ENCODE data around the gene LIPC.

LIPC gene
- total RNA-seq = 0.24 to 0.49 reads per million in 2 donors

- no peak for DNase-seq
These were observed at the start of gene LIPC for GRCh38 chr15:58431221-58432149. TSS of gene LIPC (plus strand) at chr15:58431991. CDS start at chr15:58432033, 42 bp downstream.

- no peak for DNase-seq
These were observed 47.9 kb upstream of the LIPC start for GRCh38 chr15:58383876-58384275.

GRCh38 chr15:58384667-58385066, 47.1 kb upstream of the LIPC start:
- no peak for DNase-seq

GRCh38 chr15:58386081-58386480, 45.7 kb upstream of the LIPC start:
- no peak for DNase-seq

- DNase-seq = no peak
These were observed 45.1 kb upstream of the LIPC start for GRCh38 chr15:58386641-58387040.

GRCh38 chr15:58387130-58387529, 44.7 kb upstream of the LIPC start:
- no peak for DNase-seq

- DNase-seq = no peak
These were observed 43.6 kb upstream of the LIPC start for GRCh38 chr15:58388211-58388610.

- DNase-seq = no peak
These were observed 41.7 kb upstream of the LIPC start for GRCh38 chr15:58390118-58390517.

GRCh38 chr15:58390655-58391054, 41.1 kb upstream of the LIPC start:
- no peak for DNase-seq

- DNase-seq = no peak
These were observed 40.7 kb upstream of the LIPC start for GRCh38 chr15:58391088-58391487.

- DNase-seq = no peak
These were observed 39.6 kb upstream of the LIPC start for GRCh38 chr15:58392141-58392540.

- no peak for DNase-seq
These were observed 39.1 kb upstream of the LIPC start for GRCh38 chr15:58392611-58393161.

- no peak for DNase-seq
These were observed 38.5 kb upstream of the LIPC start for GRCh38 chr15:58393241-58393662.

- no peak for DNase-seq
These were observed 35.6 kb upstream of the LIPC start for GRCh38 chr15:58396181-58396580.

- DNase-seq = no peak
These were observed 33.7 kb upstream of the LIPC start for GRCh38 chr15:58398071-58398470.

- no peak for DNase-seq
These were observed 33.1 kb upstream of the LIPC start for GRCh38 chr15:58398643-58399042.

- DNase-seq = no peak
These were observed 32.1 kb upstream of the LIPC start for GRCh38 chr15:58399739-58400138.

- DNase-seq = no peak
These were observed 30.5 kb upstream of the LIPC start for GRCh38 chr15:58401276-58401675.

GRCh38 chr15:58401991-58402649, 29.7 kb upstream of the LIPC start:
- no peak for DNase-seq

GRCh38 chr15:58403581-58403980, 28.2 kb upstream of the LIPC start:
- no peak for DNase-seq

GRCh38 chr15:58404020-58404419, 27.8 kb upstream of the LIPC start:
- DNase-seq = no peak

GRCh38 chr15:58404722-58405121, 27.1 kb upstream of the LIPC start:
- DNase-seq = no peak

GRCh38 chr15:58405865-58406264, 25.9 kb upstream of the LIPC start:
- no peak for DNase-seq

GRCh38 chr15:58406811-58407210, 25.0 kb upstream of the LIPC start:
- DNase-seq = no peak
